Measurements from ENCODE around the gene PKNOX2.

PKNOX2 gene

GRCh38 chr11:125343718-125344131 lies 179.2 kb downstream of the PKNOX2 start:
- no peak for DNase-seq

GRCh38 chr11:125344846-125345420 lies 180.4 kb downstream of the PKNOX2 start:
- DNase-seq = no peak

DNA sequence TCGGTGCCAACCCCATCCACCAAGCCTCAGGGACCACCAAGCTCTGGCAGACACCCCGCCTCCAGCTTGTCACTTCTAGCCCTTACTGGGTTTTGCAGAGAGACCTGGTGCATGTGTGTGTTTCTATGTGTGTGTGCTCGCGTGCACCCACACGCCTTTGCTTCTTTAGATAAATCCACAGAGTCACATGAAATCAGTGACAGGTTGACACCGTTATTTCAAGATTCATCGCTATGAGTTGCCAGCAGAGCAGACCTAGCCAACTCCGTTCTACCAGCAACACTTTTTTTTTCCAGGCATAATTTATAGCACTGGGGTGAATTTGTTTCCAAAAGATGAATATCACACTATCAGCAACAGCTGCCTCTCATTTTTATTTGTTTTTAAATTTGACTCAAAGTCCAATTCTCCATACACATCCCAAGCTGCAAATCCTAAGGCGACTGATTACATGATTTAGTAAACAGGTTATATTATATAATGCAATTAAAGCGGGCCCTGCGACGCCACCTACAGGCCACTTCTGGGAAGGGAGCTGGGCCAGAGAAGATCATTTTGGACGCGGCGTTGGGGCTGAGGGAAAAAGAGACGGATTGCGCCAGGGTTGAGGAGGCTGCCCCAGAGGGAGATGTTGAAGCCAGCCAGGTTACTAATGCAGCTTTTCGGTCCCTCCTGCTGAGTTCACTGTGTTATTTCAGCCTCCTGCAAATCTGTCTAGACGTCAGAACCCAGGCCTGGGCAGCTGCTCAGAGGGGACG lies 181.0 kb downstream of the PKNOX2 start:
- peak; percentile 19 for DNase-seq

DNA sequence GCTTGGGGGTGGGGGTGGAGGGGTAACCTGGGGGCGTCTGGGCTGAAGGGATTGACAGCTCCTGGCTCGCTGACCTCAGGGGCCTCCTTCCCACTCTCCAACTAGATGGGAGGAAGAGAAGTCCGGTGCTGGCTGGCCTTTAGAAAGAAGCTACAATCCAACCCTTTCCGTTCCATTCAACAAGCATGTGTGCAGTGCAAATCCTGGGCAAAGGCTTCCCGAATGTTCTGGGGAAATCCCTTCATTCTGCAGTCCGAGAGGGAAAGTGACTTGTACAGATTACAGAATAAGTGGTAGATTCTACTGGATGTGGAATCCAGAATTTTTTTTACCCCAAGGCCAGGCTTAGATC lies 181.6 kb downstream of the PKNOX2 start:
- no peak for DNase-seq

GRCh38 chr11:125346565-125347260 lies 182.2 kb downstream of the PKNOX2 start:
- no peak for DNase-seq

- no peak for DNase-seq
These were observed 182.7 kb downstream of the PKNOX2 start for GRCh38 chr11:125347261-125347585.

- DNase-seq = no peak
These were observed 183.6 kb downstream of the PKNOX2 start for GRCh38 chr11:125348141-125348651.

DNA sequence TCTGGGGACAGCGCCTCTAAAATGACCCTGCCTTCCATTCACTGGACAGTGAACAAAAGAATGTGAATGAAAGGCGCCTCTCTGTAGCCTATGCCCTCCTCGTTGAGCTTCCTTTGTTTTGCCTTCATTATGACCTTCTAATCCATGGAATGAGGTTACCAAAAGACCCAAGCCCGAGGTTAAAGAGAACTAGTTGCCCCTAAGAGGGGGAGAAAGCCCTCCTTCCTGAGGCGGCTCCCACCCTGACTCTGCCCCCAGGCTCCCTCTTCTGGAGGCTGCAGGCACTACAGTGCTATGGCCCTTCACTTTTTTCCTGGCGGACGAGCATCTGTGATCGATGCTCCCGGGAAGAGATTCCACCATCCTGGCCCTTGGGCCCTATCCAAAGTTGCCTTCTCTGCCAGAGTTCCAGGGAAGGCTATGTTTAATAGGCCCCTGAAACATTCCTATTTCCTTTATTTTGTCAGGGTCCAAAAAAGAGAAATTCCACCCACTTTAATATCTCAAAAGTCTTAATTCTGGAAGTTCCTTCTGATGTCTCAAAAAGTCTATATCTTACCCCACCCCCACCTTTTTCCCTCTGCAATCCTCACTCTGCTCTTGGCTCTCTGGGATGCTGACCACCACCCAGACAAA lies 184.2 kb downstream of the PKNOX2 start:
- DNase-seq = peak; percentile 36

DNA sequence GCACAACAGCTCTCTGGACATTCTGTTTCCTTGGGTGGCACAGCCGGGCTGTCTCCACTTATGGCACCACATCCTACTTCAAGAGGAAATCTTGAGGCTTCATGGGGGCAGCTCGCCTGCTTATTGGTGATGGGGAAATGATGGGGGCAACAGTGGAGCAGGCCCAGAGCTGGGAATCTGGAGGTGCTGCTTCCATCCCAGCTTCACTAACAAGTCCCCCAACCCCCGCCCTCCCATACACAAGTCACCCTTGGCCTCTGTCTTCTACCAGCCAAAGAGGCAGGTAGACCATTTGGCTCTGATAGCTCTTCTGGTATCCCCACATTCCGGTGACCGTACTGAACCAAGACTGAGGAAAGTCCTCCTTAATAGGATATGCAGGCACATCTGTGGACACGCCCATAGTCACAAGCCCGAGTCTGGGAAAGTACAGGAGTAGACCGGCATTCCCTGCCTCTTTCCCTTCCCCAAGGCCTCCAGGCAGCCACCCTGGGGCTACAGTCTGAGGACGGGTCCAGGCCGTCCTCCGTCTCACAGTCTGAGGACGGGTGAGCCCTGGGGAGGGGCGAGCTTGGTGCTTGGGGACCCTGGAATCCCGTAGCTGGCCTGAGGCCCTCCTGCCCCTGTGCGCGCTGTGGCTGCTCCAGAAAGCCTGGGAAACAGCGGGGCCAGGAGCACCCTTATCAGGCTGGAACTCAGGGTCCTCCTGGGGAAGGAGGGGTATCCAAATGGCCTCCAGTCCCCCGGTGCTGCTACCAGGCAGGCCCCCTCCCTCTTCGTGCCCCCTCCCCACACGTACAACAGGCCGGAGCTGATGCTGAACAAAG lies 185.9 kb downstream of the PKNOX2 start:
- DNase-seq = no peak

- no peak for DNase-seq
These were observed 186.7 kb downstream of the PKNOX2 start for GRCh38 chr11:125351033-125351867.

DNA sequence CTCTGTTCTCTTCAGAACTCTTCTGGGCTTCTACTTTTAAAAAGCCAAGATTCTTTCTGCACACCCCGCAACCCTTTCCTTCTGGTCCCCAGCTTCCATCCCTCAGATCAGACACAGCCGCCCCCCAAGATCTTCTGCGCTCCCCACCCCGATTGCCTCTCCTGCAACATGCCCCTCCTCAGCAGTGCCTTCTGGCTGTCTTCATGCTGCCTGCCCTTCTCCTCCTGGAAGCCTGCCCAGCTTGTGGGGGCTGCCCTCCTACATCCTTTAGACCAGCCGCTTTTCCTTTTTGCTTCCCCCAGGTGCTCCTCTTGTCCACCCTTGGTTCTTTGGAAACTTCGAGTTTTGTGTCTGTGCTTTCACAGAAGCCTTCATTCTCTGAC lies 187.3 kb downstream of the PKNOX2 start:
- no peak for DNase-seq

DNA sequence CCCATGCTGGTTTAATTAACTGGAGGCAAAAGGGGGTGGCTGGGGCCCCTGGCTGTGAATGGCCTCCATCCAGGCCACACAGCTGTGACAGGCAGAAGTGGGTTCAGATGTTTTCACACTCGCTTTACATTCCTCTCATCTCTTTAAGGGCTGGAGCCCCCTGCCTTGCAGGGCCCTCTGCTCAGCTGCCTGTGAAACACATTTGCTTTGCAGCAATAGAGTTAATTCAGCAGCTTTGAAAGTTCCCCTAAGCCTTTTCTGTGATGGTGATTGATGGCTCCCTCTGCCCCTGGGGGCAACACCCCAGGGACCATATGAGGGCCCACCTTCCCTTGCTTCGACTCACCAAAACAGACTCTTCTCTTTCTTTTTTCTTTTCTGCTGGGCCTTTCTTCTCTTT lies 192.2 kb downstream of the PKNOX2 start:
- DNase-seq = no peak

DNA sequence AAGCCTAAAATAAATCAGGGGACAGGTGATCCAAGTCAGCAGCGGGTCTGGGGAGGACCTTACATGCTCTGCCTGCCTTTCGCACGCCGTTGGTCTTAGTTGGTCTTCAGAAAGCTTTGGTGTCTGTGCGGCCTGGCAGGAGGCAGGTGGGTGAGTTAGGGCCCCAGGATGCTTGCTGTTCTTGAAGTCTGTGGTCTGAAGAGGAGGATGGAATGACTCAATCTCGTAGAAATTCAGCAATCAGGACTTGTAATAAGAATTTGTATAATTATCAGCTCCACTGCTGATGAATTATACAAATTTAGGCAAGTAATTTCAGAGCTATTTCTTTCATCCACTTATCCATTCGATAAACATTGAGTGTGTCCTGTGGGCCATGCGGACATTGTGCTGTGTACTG lies 193.0 kb downstream of the PKNOX2 start:
- DNase-seq = no peak

GRCh38 chr11:125358254-125358840 lies 193.8 kb downstream of the PKNOX2 start:
- DNase-seq = no peak

DNA sequence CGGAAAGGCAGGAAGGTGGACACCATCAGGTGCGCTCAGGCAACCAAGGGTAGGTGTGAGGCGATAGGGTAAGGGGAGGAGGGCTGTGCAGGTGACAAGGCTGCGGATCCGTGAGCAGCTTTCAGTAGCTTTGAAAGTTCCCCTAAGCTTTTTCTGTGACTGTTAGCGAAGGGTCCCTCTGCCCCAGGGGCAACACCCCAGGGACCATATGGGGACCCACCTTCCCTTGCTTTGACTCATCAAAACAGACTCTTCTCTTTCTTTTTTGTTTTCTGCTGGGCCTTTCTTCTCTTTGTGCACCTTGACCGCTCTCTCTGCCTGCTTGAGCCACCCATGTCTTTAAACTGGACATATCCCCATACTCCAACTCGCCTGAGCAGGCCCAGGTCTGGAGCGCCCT lies 194.6 kb downstream of the PKNOX2 start:
- DNase-seq = no peak

DNA sequence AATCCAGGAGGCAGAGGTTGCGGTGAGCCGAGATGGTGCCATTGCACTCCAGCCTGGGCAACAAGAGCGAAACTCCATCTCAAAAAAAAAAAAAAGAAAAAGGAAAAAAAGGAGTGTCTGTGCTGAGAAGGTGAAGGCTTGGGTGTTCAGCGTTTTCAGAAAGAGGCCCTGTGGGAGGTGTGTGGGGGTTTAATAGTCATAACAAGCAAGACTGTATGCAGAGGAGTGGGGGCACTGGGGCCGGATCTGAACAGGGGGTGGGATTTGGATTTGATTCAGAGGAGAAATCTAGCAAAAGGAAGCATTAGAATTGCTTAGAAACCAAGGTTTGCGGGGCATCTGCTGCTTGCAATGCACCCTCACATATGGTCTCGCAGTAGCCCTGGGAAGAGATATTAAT lies 195.5 kb downstream of the PKNOX2 start:
- no peak for DNase-seq

GRCh38 chr11:125364121-125364826 lies 199.7 kb downstream of the PKNOX2 start:
- DNase-seq = no peak

DNA sequence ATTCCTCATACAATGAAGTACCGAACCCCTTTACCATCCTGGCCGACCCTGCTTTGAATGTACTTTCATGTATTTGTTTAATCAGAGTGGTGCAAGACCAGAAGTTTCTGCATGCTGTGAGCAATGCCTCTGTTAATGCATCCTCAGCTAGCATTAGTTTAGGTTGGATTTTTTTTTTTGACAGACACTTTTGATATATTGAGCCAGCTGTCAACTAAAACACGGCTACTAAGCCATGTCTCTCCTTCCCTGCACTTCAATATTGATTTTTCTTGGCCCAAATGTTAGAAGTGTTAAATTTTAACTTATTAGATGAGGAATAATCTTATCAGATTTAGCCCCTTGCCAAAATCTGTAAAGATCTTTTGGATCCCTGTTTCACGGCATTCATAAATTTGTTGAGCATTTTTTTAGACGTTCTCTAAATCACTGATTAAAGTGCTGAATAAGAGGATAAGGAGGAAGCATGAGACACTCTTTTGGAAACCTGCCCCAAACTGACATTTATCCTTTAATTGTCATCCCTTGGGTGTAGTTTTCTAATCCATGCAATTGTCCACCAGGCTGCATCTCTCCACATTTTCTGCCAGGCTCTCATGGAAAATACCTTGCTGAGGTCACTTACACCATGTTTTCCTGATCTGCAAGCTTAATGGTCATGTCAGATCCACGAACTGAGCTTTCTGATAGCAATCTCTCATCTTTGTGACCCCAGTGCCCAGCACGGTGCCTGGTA lies 200.8 kb downstream of the PKNOX2 start:
- DNase-seq = no peak

- DNase-seq = no peak
These were observed 203.2 kb downstream of the PKNOX2 start for GRCh38 chr11:125367710-125368109.

DNA sequence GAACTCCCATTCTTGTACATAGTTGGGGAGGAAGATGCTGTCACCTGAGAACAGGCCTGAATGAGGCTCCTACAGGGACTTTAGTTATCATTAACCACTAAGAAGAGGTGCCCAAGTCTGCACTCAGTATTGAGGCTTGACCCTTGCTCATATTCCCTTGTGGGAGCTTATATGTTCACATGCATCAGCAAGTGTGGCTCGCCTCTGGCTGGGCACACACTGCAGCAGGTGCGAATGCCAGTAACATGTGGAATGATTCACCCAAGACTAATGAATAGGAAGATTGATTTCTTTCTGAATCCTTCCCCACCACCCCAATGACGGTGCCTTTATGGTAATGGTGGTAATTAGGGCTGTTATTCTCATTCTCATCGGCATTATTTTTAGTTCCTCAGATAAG lies 204.2 kb downstream of the PKNOX2 start:
- DNase-seq = no peak

Measured in CD4-positive, alpha-beta T cell treated with Interleukin-4 for 4 hours (primary cell).